Epithelial cell of esophagus (primary cell): ENCODE measurements around the gene DVL1.
A peak's percentile ranks its signal among the peaks of the same experiment; 100 is the strongest.

Experiments used
- DNase-seq: peaks from one replicate; pipeline ENCODE4 v3.0.0; 2010; ENCODE audit warnings: low read depth
- H3K4me3 ChIP-seq: 2 replicates; pipeline ENCODE4 v1.5.1; 2011; ENCODE audit warnings: mild to moderate bottlenecking, low read length, control low read depth
- CTCF ChIP-seq: IDR thresholded peaks from 2 replicates; pipeline ENCODE4 v1.5.1; 2011; ENCODE audit warnings: low read depth, mild to moderate bottlenecking, low read length, control low read depth, inconsistent platforms; ENCODE audit not compliant: insufficient read depth; ENCODE audit errors: missing control alignments

DVL1 gene

DNA sequence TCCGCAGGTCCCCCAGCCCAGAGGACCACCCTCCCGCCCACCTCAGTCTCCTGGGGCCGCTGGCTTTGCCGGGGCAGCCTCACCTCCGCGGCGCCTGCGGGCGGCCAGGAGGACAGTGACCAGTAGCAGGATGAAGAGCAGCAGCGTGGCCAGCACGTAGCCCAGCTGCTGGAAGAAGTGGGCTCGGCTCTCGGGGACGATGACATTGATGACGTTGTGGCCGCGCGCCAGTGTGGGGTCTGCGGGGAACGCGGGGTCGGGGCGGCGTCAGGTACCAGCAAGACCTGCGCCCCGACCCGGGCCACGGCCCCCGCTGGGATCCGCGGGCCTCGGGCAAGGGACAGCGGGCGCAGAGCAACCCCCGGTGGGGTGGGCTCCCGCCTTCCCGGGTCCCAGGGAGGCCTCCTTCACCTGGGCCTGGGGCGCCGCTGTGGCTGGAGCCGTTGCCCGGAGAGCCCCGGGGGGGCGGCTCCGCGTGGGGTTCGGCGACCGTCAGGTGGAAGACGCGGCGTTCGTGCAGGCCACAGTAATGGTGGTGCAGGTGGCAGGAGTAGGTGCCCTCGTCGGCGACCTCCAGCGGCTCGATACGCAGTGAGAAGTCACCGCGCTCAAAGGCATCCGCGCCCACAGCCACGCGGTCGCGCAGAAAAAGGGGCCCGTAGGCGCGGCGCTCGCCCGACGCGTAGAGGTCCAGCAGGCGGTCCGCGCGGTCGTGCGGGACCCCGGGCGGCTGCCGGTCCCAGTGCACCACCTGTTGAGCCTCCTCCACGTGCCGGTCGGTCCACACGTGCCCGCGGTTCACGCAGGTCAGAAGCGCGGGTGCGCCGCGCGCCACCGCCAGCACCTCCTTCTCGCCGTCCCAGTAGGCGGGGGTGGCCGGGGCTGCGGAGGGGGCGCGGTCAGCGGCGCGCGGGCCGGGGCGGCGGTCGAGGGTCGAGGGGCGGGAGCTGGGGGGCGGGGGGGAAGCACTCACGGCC is 5.3 kb upstream of the DVL1 start:
- H3K4me3 ChIP-seq = no peak overlapping the region
- no peak for DNase-seq
- TF ChIP-seq CTCF = no peak

- no peak for TF ChIP-seq CTCF
- DNase-seq = no peak
- H3K4me3 ChIP-seq = no peak overlapping the region
These were observed 4.4 kb upstream of the DVL1 start for GRCh38 chr1:1353389-1354151.

DNA sequence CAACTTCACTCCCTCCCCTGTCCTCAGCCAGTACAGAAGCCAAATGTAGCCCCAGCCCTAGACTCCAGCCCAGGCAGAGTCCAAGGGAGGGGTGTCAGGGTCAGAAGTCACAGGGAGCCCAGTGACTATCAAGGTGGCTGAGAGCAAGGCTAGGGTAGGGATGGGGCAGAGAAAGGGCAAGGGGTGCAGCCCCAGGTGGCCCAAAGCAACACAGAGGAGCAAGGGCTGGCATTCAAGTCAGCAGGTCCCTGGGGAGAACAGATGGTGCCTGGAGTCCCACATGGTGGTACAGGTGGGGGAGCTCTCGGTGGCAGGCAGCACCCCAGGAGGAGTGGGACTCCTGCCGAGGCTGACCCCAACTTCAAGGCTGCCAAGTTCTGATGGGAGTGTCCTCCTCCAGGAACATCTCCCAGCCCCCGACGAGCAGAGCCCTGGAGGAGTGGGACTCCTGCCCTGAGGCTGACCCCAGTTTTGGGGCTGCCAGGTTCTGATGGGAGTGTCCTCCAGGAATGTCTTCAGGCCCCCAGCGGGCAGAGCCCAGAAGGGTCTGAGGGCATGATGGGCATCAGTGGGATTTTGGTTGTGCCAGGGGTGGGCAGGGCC is 3.7 kb upstream of the DVL1 start:
- no peak for DNase-seq
- H3K4me3 ChIP-seq = no peak overlapping the region
- no peak for TF ChIP-seq CTCF

DNA sequence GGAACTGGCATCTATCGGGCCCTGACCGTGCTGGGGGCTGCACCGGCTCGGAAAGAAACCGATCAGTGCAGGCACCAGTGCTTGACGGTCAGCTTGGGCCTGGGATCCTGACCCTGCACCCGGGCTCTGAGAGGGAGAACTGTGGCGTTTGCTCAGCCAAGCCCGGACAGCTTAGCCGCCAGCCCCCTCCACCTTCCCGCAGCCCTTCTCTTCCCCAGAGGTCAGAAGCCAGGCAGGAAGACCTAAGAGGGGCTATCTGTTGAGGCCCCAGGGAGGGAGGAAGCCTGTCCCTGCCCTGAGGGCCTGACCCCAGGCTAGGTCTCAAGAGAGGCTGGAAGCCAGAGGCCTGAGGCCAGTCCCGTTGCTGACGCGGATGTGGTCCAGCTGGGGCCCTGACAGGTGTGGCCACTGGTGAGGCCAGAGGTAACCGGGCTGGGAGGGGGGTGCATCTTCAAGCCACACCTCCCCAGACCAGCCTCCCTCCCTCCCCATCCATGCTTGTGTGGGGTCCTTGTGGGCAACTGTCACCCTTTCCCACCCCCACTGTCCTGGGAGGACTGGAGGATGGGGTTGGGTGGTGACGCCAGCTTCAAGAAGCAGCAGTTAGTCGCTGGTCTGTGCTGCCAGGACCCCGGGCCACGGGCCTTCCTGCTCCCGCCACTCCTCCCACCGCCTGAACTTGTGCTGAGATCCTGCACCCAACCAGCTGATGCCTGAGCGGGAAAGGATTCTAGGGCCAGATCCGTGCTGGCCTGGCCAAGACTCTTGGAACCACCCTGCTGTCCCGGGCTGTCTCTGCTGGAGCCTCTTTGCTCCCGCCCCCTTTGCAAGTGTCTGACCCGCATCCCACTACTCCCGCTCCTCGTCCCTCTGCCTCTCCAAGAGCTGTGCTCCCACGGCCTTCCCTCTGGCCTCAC is 2.6 kb upstream of the DVL1 start:
- no peak for TF ChIP-seq CTCF
- DNase-seq = no peak
- peak overlapping the region; percentile 21 for H3K4me3 ChIP-seq

GRCh38 chr1:1348420-1349255 is 580 bp downstream of the DVL1 start:
- peak; percentile 54 for DNase-seq
- peak overlapping the region; percentile 73 for H3K4me3 ChIP-seq

More at GRCh38 chr1:1348420-1349255, 580 bp downstream of the DVL1 start:
- no peak for TF ChIP-seq CTCF
